A673 (cell line): ENCODE results near the gene BAIAP2.

Experiments used
- CTCF ChIP-seq: fragments of 300-800, 200-600 bp; sonication (generic); conservative IDR thresholded peaks from 2 replicates; pipeline ENCODE4 v1.5.1; 2017; ENCODE audit warnings: low read depth, mild to moderate bottlenecking, antibody characterized with exemption, low read length, moderate library complexity, mixed read lengths
- EZH2 ChIP-seq: fragments of 200-600 bp; sonication (generic); IDR thresholded peaks from 2 replicates; pipeline ENCODE4 v1.6.1; 2017; ENCODE audit warnings: borderline replicate concordance, low read depth, mild to moderate bottlenecking, mixed read lengths, antibody characterized with exemption, low read length; ENCODE audit not compliant: poor library complexity, severe bottlenecking

DNA sequence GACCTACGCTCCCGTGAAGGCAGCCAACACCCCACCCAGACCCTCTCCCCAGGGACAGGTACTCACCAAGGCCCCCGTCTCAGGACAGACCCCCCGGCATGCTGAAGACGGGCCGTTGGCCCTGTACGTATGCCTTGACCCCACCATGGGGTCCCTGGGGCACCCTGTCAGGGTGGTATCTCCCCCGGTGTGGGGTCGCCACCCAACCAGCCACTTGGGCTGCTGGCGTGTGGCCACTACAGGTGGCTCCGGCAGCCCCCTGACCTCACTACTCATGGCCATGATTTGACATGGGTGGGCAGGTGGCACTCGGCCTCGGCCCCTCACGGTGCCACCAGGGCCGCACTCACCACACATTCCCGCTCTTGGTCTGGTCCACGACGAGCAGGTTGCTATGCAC is 89.4 kb downstream of the BAIAP2 start:
- no peak for TF ChIP-seq CTCF
- TF ChIP-seq EZH2: no peak
